ENCODE measurements around the gene SYT1.

DNA sequence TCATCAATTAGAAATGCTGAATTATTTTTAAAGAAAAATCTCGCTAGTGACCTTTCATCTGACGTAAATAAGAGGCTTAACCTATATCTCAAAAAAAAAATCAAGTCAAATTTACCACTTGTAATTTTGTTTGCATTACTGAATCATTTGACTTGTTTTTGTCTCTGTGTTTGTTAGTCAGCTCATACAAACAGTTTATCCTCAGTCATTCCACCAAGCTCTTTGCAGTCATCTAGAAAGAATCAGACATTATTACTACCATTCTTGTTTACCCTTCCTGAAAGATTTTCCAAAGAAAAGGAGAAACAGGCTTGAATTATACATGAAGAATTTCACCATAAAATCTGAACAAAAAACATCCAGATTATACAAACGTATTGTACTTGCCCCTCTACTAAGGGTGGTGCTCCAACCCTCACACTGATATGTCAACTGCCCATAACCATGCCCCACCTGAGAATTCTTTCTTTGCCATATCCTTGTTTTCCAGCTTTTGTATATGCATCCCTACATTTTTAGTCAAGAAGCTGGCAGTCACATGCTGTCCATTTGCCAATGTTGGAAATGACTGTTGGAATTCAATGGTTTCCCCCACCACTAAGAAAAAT lies 569.0 kb downstream of the SYT1 start:
- no peak for TF ChIP-seq EZH2 (IDR thresholded peaks at IDR 0.05)
- TF ChIP-seq POLR2AphosphoS5 (IDR thresholded peaks at IDR 0.05; ENCODE audit: borderline replicate concordance, low read depth, low read length): no peak
- no peak for TF ChIP-seq FOXP2 (optimal IDR thresholded peaks at IDR 0.05; ENCODE audit: control extremely low read depth, extremely low read length, insufficient read depth)
